K562 (cell line): ENCODE measurements around the gene XPR1. TPM values are rescaled to one million over a fixed set of nuclear protein-coding genes. Genes with fewer than 3 reads are reported as not detected.

ENCODE experiments used
- ATAC-seq: fragments of 200-7000 bp; cut with Tn5 transposase; 3 replicates; pipeline ENCODE4 v1.9.1; 2020; ENCODE audit warnings: moderate library complexity
- BruUV-seq: library from RNA; stranded (reverse); fragments of 400-500 nt; replicated peaks from 2 replicates; lab custom pipeline; 2021; lab: Mats Ljungman, UMichigan
- CTCF ChIA-PET: fragments of 300-600 bp; formaldehyde crosslinking; extraction: SDS; loops from one replicate; lab custom pipeline; 2021; ENCODE audit warnings: low intra/inter-chr PET ratio; lab: Yijun Ruan, JAX
- POLR2A ChIA-PET: fragments of 300-600, 350-650 bp; sonication (Branson Sonifier 250); formaldehyde crosslinking; extraction: SDS; loops from one replicate; lab custom pipeline; 2021; ENCODE audit warnings: antibody characterized with exemption, inconsistent platforms; lab: Yijun Ruan, JAX
- DNase-seq, 4 experiments: peaks; one replicate each; pipeline versions ENCODE4 v3.0.0 to v3.0.0-alpha.2; 2011 to 2018; ENCODE audit warnings: low spot score in 3 of 4, mixed read lengths in 3 of 4; ENCODE audit errors: extremely low read depth in 1 of 4
- FAIRE-seq: peaks from 2 replicates; lab custom pipeline; 2011; peaks lifted over from hg19 to GRCh38; lab: Jason Lieb, UNC
- H2AFZ ChIP-seq: 2 replicates; pipeline ENCODE4 v1.6.0; 2011; ENCODE audit warnings: low read depth, low read length, control low read depth, inconsistent platforms
- H3K27ac ChIP-seq: fragments of 200-600 bp; 3 replicates; pipeline ENCODE4 v1.8.0; 2011; ENCODE audit warnings: low read depth, mild to moderate bottlenecking, control low read depth, inconsistent platforms, low read length, moderate library complexity, mixed read lengths; ENCODE audit errors: extremely low read depth
- H3K27me3 ChIP-seq, 2 experiments: fragments of 300-600 bp in 1 of 2; 2 replicates in 1 of 2; 3 replicates in 1 of 2; pipeline versions ENCODE4 v1.6.0 to v1.8.0; 2011; ENCODE audit warnings: inconsistent platforms in 2 of 2, low read length in 2 of 2, mild to moderate bottlenecking in 1 of 2, mixed read lengths in 1 of 2, moderate library complexity in 1 of 2; ENCODE audit not compliant: control insufficient read depth in 2 of 2, insufficient read depth in 2 of 2
- H3K36me3 ChIP-seq: fragments of 300-600 bp; 3 replicates; pipeline ENCODE4 v1.8.0; 2011; ENCODE audit warnings: mild to moderate bottlenecking, low read length, inconsistent platforms; ENCODE audit not compliant: control insufficient read depth, insufficient read depth
- H3K4me1 ChIP-seq, 2 experiments: fragments of 200-600 bp in 1 of 2; replicated peaks in 1 of 2; 2 replicates in 1 of 2; 3 replicates in 1 of 2; pipeline versions ENCODE4 v1.5.1 to v1.8.0; 2011; ENCODE audit warnings: inconsistent platforms in 2 of 2, low read length in 2 of 2, mild to moderate bottlenecking in 1 of 2, mixed read lengths in 1 of 2, moderate library complexity in 1 of 2; ENCODE audit not compliant: control insufficient read depth in 2 of 2, insufficient read depth in 2 of 2
- H3K4me2 ChIP-seq: 2 replicates; pipeline ENCODE4 v1.6.1; 2011; ENCODE audit warnings: low read length, control low read depth, inconsistent platforms, mixed read lengths; ENCODE audit not compliant: insufficient read depth
- H3K4me3 ChIP-seq: fragments of 200-600 bp; sonication (generic), shearing (Covaris generic); 2 replicates; pipeline ENCODE4 v1.5.1; 2016; ENCODE audit warnings: control low read depth, inconsistent platforms
- H3K79me2 ChIP-seq: fragments of 200-600 bp; 3 replicates; pipeline ENCODE4 v1.8.0; 2011; ENCODE audit warnings: low read length, inconsistent platforms; ENCODE audit not compliant: control insufficient read depth, insufficient read depth
- H3K9ac ChIP-seq, 2 experiments: 2 replicates each; pipeline versions ENCODE4 v1.6.0 to v1.6.1; 2011; ENCODE audit warnings: low read depth in 2 of 2, low read length in 2 of 2, control low read depth in 1 of 2, inconsistent platforms in 1 of 2, mild to moderate bottlenecking in 1 of 2, mixed read lengths in 1 of 2; ENCODE audit not compliant: insufficient read depth in 1 of 2
- H3K9me1 ChIP-seq: one replicate; pipeline ENCODE4 v1.6.0; 2011; ENCODE audit warnings: inconsistent platforms, mild to moderate bottlenecking, low read length, moderate library complexity; ENCODE audit not compliant: control insufficient read depth, insufficient read depth
- H3K9me3 ChIP-seq: replicated peaks from 2 replicates; pipeline ENCODE4 v1.5.1; 2011; ENCODE audit warnings: low read depth, low read length, inconsistent platforms; ENCODE audit not compliant: control insufficient read depth, insufficient read depth
- H4K20me1 ChIP-seq: replicated peaks from 2 replicates; pipeline ENCODE4 v1.6.1; 2011; ENCODE audit warnings: low read length, inconsistent platforms, mixed read lengths; ENCODE audit not compliant: control insufficient read depth, insufficient read depth
- CTCF ChIP-seq, 3 experiments: IDR thresholded peaks in 2 of 3; conservative IDR thresholded peaks in 1 of 3; 2 replicates each; pipeline ENCODE4 v1.5.1; 2011 to 2012; ENCODE audit warnings: low read length in 3 of 3, mild to moderate bottlenecking in 3 of 3, control low read depth in 2 of 3, improper control_type of control experiment in 1 of 3, inconsistent platforms in 1 of 3, low read depth in 1 of 3, mixed read lengths in 1 of 3, moderate library complexity in 1 of 3; ENCODE audit not compliant: insufficient read depth in 2 of 3
- HMG20A ChIP-seq: fragments of 450-650 bp; formaldehyde crosslinking; conservative IDR thresholded peaks from 2 replicates; pipeline ENCODE4 v1.4.0; 2020; ENCODE audit warnings: mild to moderate bottlenecking, mixed read lengths
- RAD21 ChIP-seq, 2 experiments: fragments of 250-450 bp in 1 of 2; fragments of 450-650 bp in 1 of 2; sonication (Bioruptor Pico) in 1 of 2; formaldehyde crosslinking in 1 of 2; IDR thresholded peaks in 1 of 2; conservative IDR thresholded peaks in 1 of 2; 2 replicates each; pipeline versions ENCODE4 v1.4.0 to v1.8.0; 2020 to 2022; ENCODE audit warnings: mild to moderate bottlenecking in 2 of 2, moderate library complexity in 1 of 2
- SMARCA4 ChIP-seq: fragments of 450-650 bp; IDR thresholded peaks from 2 replicates; pipeline ENCODE4 v1.6.1; 2016
- SMC3 ChIP-seq: conservative IDR thresholded peaks from 2 replicates; pipeline ENCODE4 v1.6.1; 2011; ENCODE audit warnings: low read depth, low read length, improper control_type of control experiment; ENCODE audit not compliant: insufficient read depth
- ZBTB17 ChIP-seq: fragments of 450-650 bp; formaldehyde crosslinking; IDR thresholded peaks from 2 replicates; pipeline ENCODE4 v1.4.0; 2020; ENCODE audit warnings: mild to moderate bottlenecking
- WGBS: fragments of 100-300 bp; shearing (Covaris generic); methylation state at CpG from one replicate; pipeline ENCODE4 v1.1.6; 2016; ENCODE audit warnings: low coverage, mixed read lengths; ENCODE audit not compliant: insufficient coverage; ENCODE audit errors: missing lambda C conversion rate; 5-methylcytosine and 5-hydroxymethylcytosine counted together
- in situ Hi-C: fragments of 300-500 bp; cut with MboI; formaldehyde crosslinking; loops from 4 replicates; pipeline ENCODE4 v1.15.0; 2018; ENCODE audit warnings: inconsistent platforms, mixed read lengths
- intact Hi-C: fragments of 100-400 bp; cut with micrococcal nuclease; formaldehyde crosslinking; loops from 2 replicates; pipeline ENCODE4 v1.14.2; 2022
- polyA plus RNA-seq, 8 experiments: library from polyadenylated mRNA; depleted of rRNA in 4 of 8; stranded (reverse) in 5 of 8; unstranded in 3 of 8; fragments of >200 nt; fragmentation: Nextera tagmentation in 2 of 8; fragmentation: Illumina TruSeq in 1 of 8; extraction: Ambion mirVana in 2 of 8; extraction: Trizol in 1 of 8; gene quantifications; 2 replicates each; pipeline versions ENCODE4 v1.2.1 to v1.2.3, GENCODE V29; 2011 to 2014; ENCODE audit warnings: inconsistent platforms in 1 of 8, missing spikeins in 1 of 8
- total RNA-seq, 7 experiments: library from RNA; depleted of rRNA in 6 of 7; stranded (reverse); fragments of >200 nt in 6 of 7; fragmentation: Illumina TruSeq in 2 of 7; extraction: Trizol in 2 of 7; gene quantifications; 2 replicates each; pipeline versions ENCODE4 v1.2.1 to v1.2.3, GENCODE V29; 2011 to 2021; ENCODE audit warnings: low replicate concordance in 1 of 7

Gene XPR1
- total and polyA plus RNA-seq, 9 of the 15 experiments (the other 6 are each of a cell fraction or from before 2014, with no cell fraction given) = 3.0 to 66.2 (median 38.6) TPM

GRCh38 chr1:180778782-180779398 lies 147.1 kb downstream of the XPR1 start:
- DNase-seq = peak; percentile 23 to 40 (median 31)

More at GRCh38 chr1:180778782-180779398, 147.1 kb downstream of the XPR1 start:
- Histone ChIP-seq H3K9me3 (no peaks in the 10 kb centered on the region), H3K4me1 (no peaks in the 10 kb centered on the region), H3K27me3 (no peaks in the 10 kb centered on the region), H3K4me3 (no peak overlapping the region), H2AFZ (no peak overlapping the region), H3K9ac (no peak overlapping the region), H3K79me2 (peaks cover 17% of the 10 kb centered on the region), H3K9me1 (no peaks in the 10 kb centered on the region), H3K4me2 (no peak overlapping the region), H3K36me3 (no peaks in the 10 kb centered on the region), H3K27ac (no peak overlapping the region), H4K20me1 (no peaks in the 10 kb centered on the region)
- intact Hi-C loops (loop anchor here (2.0 kb wide), 1 partner anchor 246 kb away; no protein-coding TSS in a partner anchor), in situ Hi-C loops (no loop called here)
- no TSS peak for BruUV-seq
- POLR2A ChIA-PET = interaction anchor here (1.1 kb wide), 1 partner anchor 9 kb away, joined by 5 read pairs; no protein-coding TSS in a partner anchor
- CTCF ChIA-PET = no interaction called here
- ATAC-seq (peak; percentile 82), FAIRE-seq (peak; percentile 49)
- TF ChIP-seq ZBTB17 (CRISPR knock-in tag) = no peak
- peak; percentile 40; the same call in 1 of the 2 replicates for TF ChIP-seq SMC3
- TF ChIP-seq RAD21 (CRISPR knock-in tag; conservative IDR thresholded peaks at IDR 0.05 in 1 of 2, IDR thresholded peaks at IDR 0.05 in 1 of 2) = peak in 1 of 2 experiments; percentile 55; a peak in 2 of 4 replicates
- no peak for TF ChIP-seq SMARCA4
- peak; percentile 46 to 55 (median 46); a peak in 4 of 6 replicates for TF ChIP-seq CTCF (IDR thresholded peaks at IDR 0.05 in 2 of 3, conservative IDR thresholded peaks at IDR 0.05 in 1 of 3; ENCODE audit: insufficient read depth in 2 of 3, low read depth in 1 of 3, low read length in 3 of 3)
- TF ChIP-seq HMG20A (CRISPR knock-in tag) = no peak
- 56% methylated on average over 1 of the region's 1 CpG for WGBS
